ENCODE results near the gene ING1.

Gene ING1

GRCh38 chr13:110683921-110684320, 29.6 kb upstream of the ING1 start:
- Histone ChIP-seq H3K79me2 (ENCODE audit: insufficient read depth, low read length) (no peaks in the 10 kb centered on the region), H3K4me1 (ENCODE audit: insufficient read depth, low read length, poor library complexity, severe bottlenecking) (no peaks in the 10 kb centered on the region), H3K27me3 (ENCODE audit: insufficient read depth, low read length, poor library complexity, severe bottlenecking) (no peaks in the 10 kb centered on the region), H3K4me2 (ENCODE audit: low read depth, low read length, poor library complexity, severe bottlenecking) (no peak overlapping the region), H3K4me3 (ENCODE audit: low read length, poor library complexity, severe bottlenecking) (no peak overlapping the region), H4K20me1 (ENCODE audit: insufficient read depth, low read length, poor library complexity, severe bottlenecking) (no peaks in the 10 kb centered on the region), H3K9me3 (ENCODE audit: insufficient read depth, low read depth, low read length) (no peaks in the 10 kb centered on the region), H3K9ac (ENCODE audit: low read depth, low read length, poor library complexity, severe bottlenecking) (no peak overlapping the region), H3K36me3 (ENCODE audit: insufficient read depth, low read length) (peaks cover 55% of the 10 kb centered on the region; the same call in 1 of the 2 replicates), H3K9me2 (replicated peaks; ENCODE audit: low read depth, low read length) (no peaks in the 10 kb centered on the region), H3F3A (ENCODE audit: low read depth) (no peaks in the 10 kb centered on the region), H2AFZ (ENCODE audit: low read length) (no peak overlapping the region)
- TF ChIP-seq CTCF (conservative IDR thresholded peaks at IDR 0.05; ENCODE audit: low read length) (no peak), EZH2phosphoT487 (IDR thresholded peaks at IDR 0.05; ENCODE audit: borderline replicate concordance) (no peak)

GRCh38 chr13:110684388-110685056, 29.0 kb upstream of the ING1 start:
- Histone ChIP-seq H3K4me3 (ENCODE audit: low read length, poor library complexity, severe bottlenecking) (no peak overlapping the region), H4K20me1 (ENCODE audit: insufficient read depth, low read length, poor library complexity, severe bottlenecking) (no peaks in the 10 kb centered on the region), H3K9ac (ENCODE audit: low read depth, low read length, poor library complexity, severe bottlenecking) (no peak overlapping the region), H3K4me1 (ENCODE audit: insufficient read depth, low read length, poor library complexity, severe bottlenecking) (no peaks in the 10 kb centered on the region), H2AFZ (ENCODE audit: low read length) (no peak overlapping the region), H3K79me2 (ENCODE audit: insufficient read depth, low read length) (no peaks in the 10 kb centered on the region), H3F3A (ENCODE audit: low read depth) (no peaks in the 10 kb centered on the region), H3K36me3 (ENCODE audit: insufficient read depth, low read length) (peaks cover 55% of the 10 kb centered on the region; the same call in 1 of the 2 replicates), H3K9me3 (ENCODE audit: insufficient read depth, low read depth, low read length) (no peaks in the 10 kb centered on the region), H3K27me3 (ENCODE audit: insufficient read depth, low read length, poor library complexity, severe bottlenecking) (no peaks in the 10 kb centered on the region), H3K9me2 (replicated peaks; ENCODE audit: low read depth, low read length) (no peaks in the 10 kb centered on the region), H3K4me2 (ENCODE audit: low read depth, low read length, poor library complexity, severe bottlenecking) (no peak overlapping the region)
- TF ChIP-seq CTCF (conservative IDR thresholded peaks at IDR 0.05; ENCODE audit: low read length) (no peak), EZH2phosphoT487 (IDR thresholded peaks at IDR 0.05; ENCODE audit: borderline replicate concordance) (no peak)

- Histone ChIP-seq H3K36me3 (ENCODE audit: insufficient read depth, low read length) (peaks cover 55% of the 10 kb centered on the region; the same call in 1 of the 2 replicates), H3K4me3 (ENCODE audit: low read length, poor library complexity, severe bottlenecking) (no peak overlapping the region)
- TF ChIP-seq CTCF (conservative IDR thresholded peaks at IDR 0.05; ENCODE audit: low read length) (no peak), EZH2phosphoT487 (IDR thresholded peaks at IDR 0.05; ENCODE audit: borderline replicate concordance) (no peak)
These were observed 28.0 kb upstream of the ING1 start for GRCh38 chr13:110685305-110686020.

More at GRCh38 chr13:110685305-110686020, 28.0 kb upstream of the ING1 start:
- Histone ChIP-seq H3K27me3 (ENCODE audit: insufficient read depth, low read length, poor library complexity, severe bottlenecking) (no peaks in the 10 kb centered on the region), H3K9me2 (replicated peaks; ENCODE audit: low read depth, low read length) (no peaks in the 10 kb centered on the region), H3F3A (ENCODE audit: low read depth) (no peaks in the 10 kb centered on the region), H3K9me3 (ENCODE audit: insufficient read depth, low read depth, low read length) (no peaks in the 10 kb centered on the region), H3K79me2 (ENCODE audit: insufficient read depth, low read length) (no peaks in the 10 kb centered on the region), H3K4me1 (ENCODE audit: insufficient read depth, low read length, poor library complexity, severe bottlenecking) (no peaks in the 10 kb centered on the region), H4K20me1 (ENCODE audit: insufficient read depth, low read length, poor library complexity, severe bottlenecking) (no peaks in the 10 kb centered on the region), H2AFZ (ENCODE audit: low read length) (no peak overlapping the region), H3K4me2 (ENCODE audit: low read depth, low read length, poor library complexity, severe bottlenecking) (no peak overlapping the region), H3K9ac (ENCODE audit: low read depth, low read length, poor library complexity, severe bottlenecking) (no peak overlapping the region)

Data from Loucy (cell line).